Tibial artery (tissue), 4 donors: ENCODE data around the gene IHH.

Experiments
- DNase-seq, 2 donors: peaks; one replicate each; pipeline ENCODE4 v3.0.0-alpha.2; 2019
- H3K27ac ChIP-seq, 2 donors: fragments of 200-600 bp; sonication (generic) in 1 of 2; 1 replicate in 1 of 2; 2 replicates in 1 of 2; pipeline ENCODE4 v1.5.1; 2018 to 2019; ENCODE audit warnings: mild to moderate bottlenecking in 1 of 2
- H3K27me3 ChIP-seq, 2 donors: fragments of 200-600 bp; sonication (generic) in 1 of 2; one replicate each; pipeline versions ENCODE4 v1.5.1 to v1.6.0; 2016 to 2019
- H3K36me3 ChIP-seq, 3 donors: fragments of 200-600 bp; sonication (generic) in 2 of 3; one replicate each; pipeline ENCODE4 v1.5.1; 2016 to 2019; ENCODE audit warnings: mild to moderate bottlenecking in 2 of 3
- H3K4me1 ChIP-seq, 4 donors: fragments of 200-600 bp; sonication (generic) in 2 of 4; 1 replicate in 3 of 4; 2 replicates in 1 of 4; pipeline ENCODE4 v1.5.1; 2016 to 2019
- H3K4me3 ChIP-seq, 2 donors: fragments of 200-600 bp; sonication (generic) in 1 of 2; 1 replicate in 1 of 2; 2 replicates in 1 of 2; pipeline ENCODE4 v1.5.1; 2018 to 2019; ENCODE audit warnings: mild to moderate bottlenecking in 2 of 2
- H3K9me3 ChIP-seq, 3 donors: fragments of 200-600 bp; sonication (generic) in 1 of 3; one replicate each; pipeline ENCODE4 v1.5.1; 2016 to 2019
- CTCF ChIP-seq, 2 experiments: fragments of 200-600 bp in 1 of 2; fragments of 450-650 bp in 1 of 2; IDR thresholded peaks; one replicate each; pipeline ENCODE4 v1.5.1; 2017 to 2019; ENCODE audit warnings: antibody characterized with exemption in 2 of 2, mild to moderate bottlenecking in 1 of 2, moderate library complexity in 1 of 2
- intact Hi-C: fragments of 100-400 bp; cut with DNase I; formaldehyde crosslinking; loops from one replicate; pipeline ENCODE4 v1.15.0; 2023; ENCODE audit warnings: low total_unique reads

IHH gene

GRCh38 chr2:219081701-219082331 is 21.1 kb upstream of the IHH start:
- no peak for TF ChIP-seq CTCF (IDR thresholded peaks at IDR 0.05)
- DNase-seq: no peak
- no peak overlapping the region for H3K4me3 ChIP-seq
- intact Hi-C loops: no loop called here
- H3K36me3 ChIP-seq: peaks cover 12 to 14% (median 12%) of the 10 kb centered on the region in 3 donors
- no peaks in the 10 kb centered on the region for H3K27me3 ChIP-seq
- no peaks in the 10 kb centered on the region for H3K4me1 ChIP-seq
- H3K9me3 ChIP-seq: no peaks in the 10 kb centered on the region
- H3K27ac ChIP-seq: no peak overlapping the region

- TF ChIP-seq CTCF (IDR thresholded peaks at IDR 0.05): no peak
- intact Hi-C loops: no loop called here
- no peaks in the 10 kb centered on the region for H3K27me3 ChIP-seq
- no peak overlapping the region for H3K4me3 ChIP-seq
- no peak overlapping the region for H3K27ac ChIP-seq
- H3K9me3 ChIP-seq: no peaks in the 10 kb centered on the region
- no peak for DNase-seq
- peaks cover 17 to 21% (median 20%) of the 10 kb centered on the region in 3 donors for H3K36me3 ChIP-seq
- H3K4me1 ChIP-seq: no peaks in the 10 kb centered on the region
Measured at GRCh38 chr2:219081096-219081495, 20.4 kb upstream of the IHH start.

- no peaks in the 10 kb centered on the region for H3K4me1 ChIP-seq
- intact Hi-C loops: loop anchor here (5.0 kb wide), 1 partner anchor 33 kb away; no protein-coding TSS in a partner anchor
- H3K27me3 ChIP-seq: no peaks in the 10 kb centered on the region
- DNase-seq: no peak
- no peak overlapping the region for H3K4me3 ChIP-seq
- no peaks in the 10 kb centered on the region for H3K9me3 ChIP-seq
- H3K36me3 ChIP-seq: peaks cover 33 to 38% (median 35%) of the 10 kb centered on the region in 3 donors
- TF ChIP-seq CTCF (IDR thresholded peaks at IDR 0.05): no peak
- H3K27ac ChIP-seq: no peak overlapping the region
Measured at GRCh38 chr2:219079417-219079816, 18.7 kb upstream of the IHH start.

GRCh38 chr2:219078951-219079350 is 18.2 kb upstream of the IHH start:
- no peaks in the 10 kb centered on the region for H3K27me3 ChIP-seq
- no peaks in the 10 kb centered on the region for H3K9me3 ChIP-seq
- H3K4me1 ChIP-seq: no peaks in the 10 kb centered on the region
- no peak for DNase-seq
- no peak for TF ChIP-seq CTCF (IDR thresholded peaks at IDR 0.05)
- no peak overlapping the region for H3K4me3 ChIP-seq
- intact Hi-C loops: loop anchor here (5.0 kb wide), 1 partner anchor 33 kb away; no protein-coding TSS in a partner anchor
- H3K36me3 ChIP-seq: peaks cover 37 to 42% (median 38%) of the 10 kb centered on the region in 3 donors
- H3K27ac ChIP-seq: no peak overlapping the region

GRCh38 chr2:219078126-219078525 is 17.4 kb upstream of the IHH start:
- Histone ChIP-seq H3K27ac (no peak overlapping the region), H3K4me1 (no peaks in the 10 kb centered on the region), H3K36me3 (peaks cover 37 to 42% (median 40%) of the 10 kb centered on the region in 3 donors), H3K9me3 (no peaks in the 10 kb centered on the region), H3K27me3 (no peaks in the 10 kb centered on the region), H3K4me3 (no peak overlapping the region)
- no peak for DNase-seq
- intact Hi-C loops: loop anchor here (5.0 kb wide), 1 partner anchor 34 kb away; no protein-coding TSS in a partner anchor
- TF ChIP-seq CTCF (IDR thresholded peaks at IDR 0.05): no peak
